Measurements from ENCODE around the gene SLC26A1. TPM values are rescaled to one million over a fixed set of nuclear protein-coding genes. Genes with fewer than 3 reads are reported as not detected.

Gene SLC26A1
- total and polyA plus RNA-seq, 2 of the 13 experiments (the other 11 are each of a cell fraction or from before 2014, with no cell fraction given), result 5.4 to 22.9 TPM

DNA sequence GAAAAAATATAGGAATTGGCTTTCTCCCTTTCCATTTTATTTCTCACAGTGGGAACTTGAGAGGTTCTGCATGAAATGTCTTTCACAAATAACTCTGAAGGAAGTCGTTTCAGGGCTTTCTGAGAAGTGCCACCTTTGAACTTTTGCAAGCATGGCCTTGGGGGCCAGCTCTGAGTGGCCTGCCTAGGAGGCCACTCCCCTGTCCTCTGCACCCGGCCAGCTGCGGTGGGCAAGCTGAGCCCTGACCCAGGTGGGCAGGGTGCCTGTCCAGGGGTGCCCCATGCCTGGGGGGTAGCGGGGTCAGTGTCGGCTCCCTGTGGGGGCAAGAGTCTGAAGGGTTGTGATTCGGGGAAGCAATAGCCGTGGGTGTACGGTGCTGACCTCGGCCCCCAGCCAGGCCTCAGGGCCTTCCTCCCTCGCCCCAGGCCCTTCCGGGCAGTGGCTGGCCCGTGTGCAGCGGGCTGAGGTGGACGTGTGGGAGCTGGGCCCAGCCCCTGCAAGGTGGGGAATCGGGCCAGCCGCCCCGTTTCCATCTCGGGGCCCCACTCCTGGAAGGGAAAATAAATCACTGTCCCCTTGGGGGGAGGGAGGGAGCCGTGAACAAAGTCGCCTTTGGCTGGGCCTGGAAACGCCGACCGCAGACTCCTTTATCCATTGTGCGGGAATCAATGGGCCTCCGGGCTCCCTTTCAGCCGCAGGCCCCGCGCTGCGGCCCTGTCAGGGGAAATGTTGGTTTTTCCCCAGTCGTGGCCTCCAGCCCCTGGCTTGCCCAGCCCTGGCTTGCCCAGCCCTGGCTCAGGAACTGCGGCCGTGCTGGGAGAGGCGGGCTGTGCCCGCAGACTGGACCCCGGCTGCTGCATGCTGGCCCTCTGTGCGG is 21.3 kb upstream of the SLC26A1 start (continued):
- TF ChIP-seq ZNF737 (CRISPR knock-in tag; IDR thresholded peaks at IDR 0.05; ENCODE audit: borderline replicate concordance), result no peak
- TF ChIP-seq ZFP62 (CRISPR knock-in tag; IDR thresholded peaks at IDR 0.05), result no peak
- no peak for TF ChIP-seq NONO (IDR thresholded peaks at IDR 0.05)
- 0 out of 2 replicates have a peak, but pooled peaks have one; percentile 18 for TF ChIP-seq NONO (CRISPR knock-in tag; conservative IDR thresholded peaks at IDR 0.05)
- 0 out of 2 replicates have a peak, but pooled peaks have one; percentile 21 for TF ChIP-seq ZNF703 (CRISPR knock-in tag; IDR thresholded peaks at IDR 0.05; ENCODE audit: borderline replicate concordance)
- no peak for TF ChIP-seq ASH2L (IDR thresholded peaks at IDR 0.05; ENCODE audit: insufficient read length, low read depth, low read length)
- no peak for TF ChIP-seq TEF (CRISPR knock-in tag; IDR thresholded peaks at IDR 0.05)
- TF ChIP-seq ZNF644 (CRISPR knock-in tag; IDR thresholded peaks at IDR 0.05; ENCODE audit: low read depth), result peak; percentile 7; the same call in 1 of the 2 replicates
- TF ChIP-seq, protein P1, sequence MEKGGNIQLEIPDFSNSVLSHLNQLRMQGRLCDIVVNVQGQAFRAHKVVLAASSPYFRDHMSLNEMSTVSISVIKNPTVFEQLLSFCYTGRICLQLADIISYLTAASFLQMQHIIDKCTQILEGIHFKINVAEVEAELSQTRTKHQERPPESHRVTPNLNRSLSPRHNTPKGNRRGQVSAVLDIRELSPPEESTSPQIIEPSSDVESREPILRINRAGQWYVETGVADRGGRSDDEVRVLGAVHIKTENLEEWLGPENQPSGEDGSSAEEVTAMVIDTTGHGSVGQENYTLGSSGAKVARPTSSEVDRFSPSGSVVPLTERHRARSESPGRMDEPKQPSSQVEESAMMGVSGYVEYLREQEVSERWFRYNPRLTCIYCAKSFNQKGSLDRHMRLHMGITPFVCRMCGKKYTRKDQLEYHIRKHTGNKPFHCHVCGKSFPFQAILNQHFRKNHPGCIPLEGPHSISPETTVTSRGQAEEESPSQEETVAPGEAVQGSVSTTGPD (CRISPR knock-in tag; IDR thresholded peaks at IDR 0.05), result 0 out of 2 replicates have a peak, but pooled peaks have one; percentile 34
- TF ChIP-seq KMT2A (CRISPR knock-in tag; IDR thresholded peaks at IDR 0.05), result no peak
- no peak for TF ChIP-seq ZNF280D (CRISPR knock-in tag; IDR thresholded peaks at IDR 0.05)
- peak; percentile 4; the same call in 1 of the 2 replicates for TF ChIP-seq TCF7 (IDR thresholded peaks at IDR 0.05; ENCODE audit: low read depth)
- peak; percentile 50; the same call in 1 of the 2 replicates for TF ChIP-seq HNF4A (CRISPR knock-in tag; IDR thresholded peaks at IDR 0.05)
- TF ChIP-seq E2F1 (CRISPR knock-in tag; IDR thresholded peaks at IDR 0.05), result no peak
- TF ChIP-seq PHF8 (CRISPR knock-in tag; IDR thresholded peaks at IDR 0.05), result peak; percentile 62
- TF ChIP-seq ZNF614 (CRISPR knock-in tag; IDR thresholded peaks at IDR 0.05; ENCODE audit: borderline replicate concordance), result no peak
- no peak for TF ChIP-seq ZNF761 (CRISPR knock-in tag; conservative IDR thresholded peaks at IDR 0.05)
- peak; percentile 92; the same call in 1 of the 2 replicates for TF ChIP-seq ZNF296 (CRISPR knock-in tag; conservative IDR thresholded peaks at IDR 0.05)
- TF ChIP-seq ZNF337 (CRISPR knock-in tag; IDR thresholded peaks at IDR 0.05; ENCODE audit: borderline replicate concordance, low read depth), result no peak
- 0 out of 2 replicates have a peak, but pooled peaks have one; percentile 39 for TF ChIP-seq ZFP1 (CRISPR knock-in tag; IDR thresholded peaks at IDR 0.05)
- peak; percentile 42; the same call in 1 of the 2 replicates for TF ChIP-seq ZBTB7B (CRISPR knock-in tag; IDR thresholded peaks at IDR 0.05)
- no peak for TF ChIP-seq ZNF530 (CRISPR knock-in tag; IDR thresholded peaks at IDR 0.05; ENCODE audit: low read depth)

All from HepG2 (cell line).